Measurements from ENCODE around the gene KRT77.
"Not testable (repeated sequence)": the region's sequence is repeated elsewhere in the genome, so short reads cannot be mapped to it uniquely, and the experiment has no call there.

The KRT77 gene

GRCh38 chr12:52673713-52674432, 29.5 kb downstream of the KRT77 start:
- no peak for DNase-seq

- DNase-seq, result no peak
Measured at GRCh38 chr12:52673217-52673616, 30.1 kb downstream of the KRT77 start.

GRCh38 chr12:52672321-52672933, 30.9 kb downstream of the KRT77 start:
- DNase-seq, result no peak

- DNase-seq, result no peak
Measured at GRCh38 chr12:52670961-52671360, 32.4 kb downstream of the KRT77 start.

GRCh38 chr12:52670506-52670905, 32.8 kb downstream of the KRT77 start:
- no peak for DNase-seq

- DNase-seq, result not testable (repeated sequence)
Measured at GRCh38 chr12:52669941-52670340, 33.4 kb downstream of the KRT77 start.

GRCh38 chr12:52669426-52669825, 33.9 kb downstream of the KRT77 start:
- DNase-seq, result no peak

- no peak for DNase-seq
Measured at GRCh38 chr12:52667931-52668330, 35.4 kb downstream of the KRT77 start.

- no peak for DNase-seq
Measured at GRCh38 chr12:52667509-52667908, 35.8 kb downstream of the KRT77 start.

- DNase-seq, result no peak
Measured at GRCh38 chr12:52666471-52666870, 36.9 kb downstream of the KRT77 start.

- no peak for DNase-seq
Measured at GRCh38 chr12:52663420-52663819, 39.9 kb downstream of the KRT77 start.

GRCh38 chr12:52662918-52663229, 40.5 kb downstream of the KRT77 start:
- no peak for DNase-seq

GRCh38 chr12:52662093-52662917, 41.0 kb downstream of the KRT77 start:
- no peak for DNase-seq

GRCh38 chr12:52661668-52662067, 41.7 kb downstream of the KRT77 start:
- no peak for DNase-seq

- no peak for DNase-seq
Measured at GRCh38 chr12:52660934-52661499, 42.3 kb downstream of the KRT77 start.

GRCh38 chr12:52659951-52660350, 43.4 kb downstream of the KRT77 start:
- no peak for DNase-seq

- no peak for DNase-seq
Measured at GRCh38 chr12:52659395-52659794, 43.9 kb downstream of the KRT77 start.

GRCh38 chr12:52658196-52658595, 45.1 kb downstream of the KRT77 start:
- DNase-seq, result no peak

- DNase-seq, result no peak
Measured at GRCh38 chr12:52657250-52657902, 45.9 kb downstream of the KRT77 start.

GRCh38 chr12:52656616-52657015, 46.7 kb downstream of the KRT77 start:
- no peak for DNase-seq

GRCh38 chr12:52655720-52656124, 47.6 kb downstream of the KRT77 start:
- DNase-seq, result no peak

GRCh38 chr12:52655251-52655650, 48.1 kb downstream of the KRT77 start:
- DNase-seq, result no peak

- no peak for DNase-seq
Measured at GRCh38 chr12:52651726-52652261, 51.5 kb downstream of the KRT77 start, which contains the start of gene KRT2. Gene KRT2, minus strand, starts transcription at chr12:52652211. Its CDS starts 69 bp downstream, at chr12:52652142.
